Measurements from ENCODE around the gene HELLS.
A peak's percentile ranks its signal among the peaks of the same experiment; 100 is the strongest.

The HELLS gene

GRCh38 chr10:94500063-94500462, 45.5 kb upstream of the HELLS start:
- TF ChIP-seq TAF1 (IDR thresholded peaks at IDR 0.05; ENCODE audit: low read depth) (no peak), RAD21 (IDR thresholded peaks at IDR 0.05; ENCODE audit: low read depth) (peak; percentile 53), CREB1 (IDR thresholded peaks at IDR 0.05; ENCODE audit: low read depth) (no peak)

- peak; percentile 55 for TF ChIP-seq CEBPB (IDR thresholded peaks at IDR 0.05)
- TF ChIP-seq MAX (IDR thresholded peaks at IDR 0.05): no peak
Measured at GRCh38 chr10:94521276-94522250, 24.0 kb upstream of the HELLS start.

GRCh38 chr10:94524146-94524545, 21.4 kb upstream of the HELLS start:
- TF ChIP-seq ZBTB7A (IDR thresholded peaks at IDR 0.05; ENCODE audit: low read depth) (no peak), RAD21 (IDR thresholded peaks at IDR 0.05; ENCODE audit: low read depth) (no peak), MAX (IDR thresholded peaks at IDR 0.05) (no peak), EP300 (IDR thresholded peaks at IDR 0.05; ENCODE audit: borderline replicate concordance) (no peak), TAF1 (IDR thresholded peaks at IDR 0.05; ENCODE audit: low read depth) (no peak), NFIC (IDR thresholded peaks at IDR 0.05) (no peak), TEAD4 (IDR thresholded peaks at IDR 0.05) (no peak), EGR1 (IDR thresholded peaks at IDR 0.05) (no peak), YY1 (IDR thresholded peaks at IDR 0.05; ENCODE audit: low read depth) (no peak), TCF12 (IDR thresholded peaks at IDR 0.05; ENCODE audit: low read depth) (no peak), USF1 (IDR thresholded peaks at IDR 0.05) (no peak), FOXM1 (IDR thresholded peaks at IDR 0.05; ENCODE audit: borderline replicate concordance, low read depth) (no peak), REST (IDR thresholded peaks at IDR 0.05; ENCODE audit: low read depth) (no peak), CREB1 (IDR thresholded peaks at IDR 0.05; ENCODE audit: low read depth) (no peak)

GRCh38 chr10:94524711-94525110, 20.9 kb upstream of the HELLS start:
- TF ChIP-seq EGR1 (IDR thresholded peaks at IDR 0.05): no peak
- TF ChIP-seq NFIC (IDR thresholded peaks at IDR 0.05): no peak
- TF ChIP-seq REST (IDR thresholded peaks at IDR 0.05; ENCODE audit: low read depth): no peak
- TF ChIP-seq EP300 (IDR thresholded peaks at IDR 0.05; ENCODE audit: borderline replicate concordance): no peak
- no peak for TF ChIP-seq USF1 (IDR thresholded peaks at IDR 0.05)
- no peak for TF ChIP-seq CEBPB (IDR thresholded peaks at IDR 0.05)
- TF ChIP-seq ZBTB7A (IDR thresholded peaks at IDR 0.05; ENCODE audit: low read depth): no peak
- no peak for TF ChIP-seq TEAD4 (IDR thresholded peaks at IDR 0.05)
- TF ChIP-seq RAD21 (IDR thresholded peaks at IDR 0.05; ENCODE audit: low read depth): no peak

- no peak for TF ChIP-seq YY1 (IDR thresholded peaks at IDR 0.05; ENCODE audit: low read depth)
- TF ChIP-seq CREB1 (IDR thresholded peaks at IDR 0.05; ENCODE audit: low read depth): no peak
- no peak for TF ChIP-seq USF1 (IDR thresholded peaks at IDR 0.05)
- TF ChIP-seq MAX (IDR thresholded peaks at IDR 0.05): no peak
- TF ChIP-seq TCF12 (IDR thresholded peaks at IDR 0.05; ENCODE audit: low read depth): no peak
- TF ChIP-seq CEBPB (IDR thresholded peaks at IDR 0.05): no peak
- TF ChIP-seq ZBTB7A (IDR thresholded peaks at IDR 0.05; ENCODE audit: low read depth): no peak
- no peak for TF ChIP-seq EGR1 (IDR thresholded peaks at IDR 0.05)
- no peak for TF ChIP-seq TEAD4 (IDR thresholded peaks at IDR 0.05)
- no peak for TF ChIP-seq NFIC (IDR thresholded peaks at IDR 0.05)
- TF ChIP-seq FOXM1 (IDR thresholded peaks at IDR 0.05; ENCODE audit: borderline replicate concordance, low read depth): no peak
- no peak for TF ChIP-seq REST (IDR thresholded peaks at IDR 0.05; ENCODE audit: low read depth)
- no peak for TF ChIP-seq EP300 (IDR thresholded peaks at IDR 0.05; ENCODE audit: borderline replicate concordance)
- no peak for TF ChIP-seq RAD21 (IDR thresholded peaks at IDR 0.05; ENCODE audit: low read depth)
- no peak for TF ChIP-seq TAF1 (IDR thresholded peaks at IDR 0.05; ENCODE audit: low read depth)
Measured at GRCh38 chr10:94533027-94533426, 12.6 kb upstream of the HELLS start.

Data from Ishikawa (cell line).